Endothelial cell of umbilical vein (primary cell): ENCODE data around the gene SPACA1. TPM values are rescaled to one million over a fixed set of nuclear protein-coding genes. Genes with fewer than 3 reads are reported as not detected.

Experiments
- BruUV-seq: library from RNA; stranded (reverse); fragments of 400-500 nt; replicated peaks from 2 replicates; lab custom pipeline; 2021; lab: Mats Ljungman, UMichigan
- CTCF ChIA-PET: fragments of 300-600, 350-600 bp; sonication (Branson Sonifier 250); formaldehyde crosslinking; loops from one replicate; lab custom pipeline; 2021; ENCODE audit warnings: antibody characterized with exemption, inconsistent platforms; lab: Charles Lee
- POLR2A ChIA-PET: fragments of 300-600, 350-600 bp; sonication (Branson Sonifier 250); formaldehyde crosslinking; loops from one replicate; lab custom pipeline; 2021; ENCODE audit warnings: antibody characterized with exemption, inconsistent platforms; lab: Charles Lee
- DNase-seq: peaks from one replicate; pipeline ENCODE4 v3.0.0-alpha.2; 2011; ENCODE audit warnings: low read depth, low spot score
- FAIRE-seq: peaks from 2 replicates; lab custom pipeline; 2011; peaks lifted over from hg19 to GRCh38; lab: Jason Lieb, UNC
- H2AFZ ChIP-seq: 2 replicates; pipeline ENCODE4 v1.6.0; 2012; ENCODE audit warnings: low read depth, low read length, control low read depth, inconsistent platforms
- H3K27ac ChIP-seq: 2 replicates; pipeline ENCODE4 v1.5.1; 2011; ENCODE audit warnings: low read depth, mild to moderate bottlenecking, control low read depth, low read length, moderate library complexity; ENCODE audit not compliant: insufficient read depth
- H3K27me3 ChIP-seq, 2 experiments: 2 replicates each; pipeline versions ENCODE4 v1.6.0 to v1.6.1; 2011; ENCODE audit warnings: low read length in 2 of 2, mixed read lengths in 1 of 2; ENCODE audit not compliant: control insufficient read depth in 2 of 2, insufficient read depth in 2 of 2
- H3K36me3 ChIP-seq, 2 experiments: 2 replicates in 1 of 2; 3 replicates in 1 of 2; pipeline ENCODE4 v1.5.1; 2011; ENCODE audit warnings: low read length in 2 of 2, mild to moderate bottlenecking in 1 of 2, moderate library complexity in 1 of 2; ENCODE audit not compliant: control insufficient read depth in 2 of 2, insufficient read depth in 2 of 2; ENCODE audit errors: extremely low read depth in 1 of 2
- H3K4me1 ChIP-seq: 3 replicates; pipeline ENCODE4 v1.5.1; 2011; ENCODE audit warnings: mild to moderate bottlenecking, low read length; ENCODE audit not compliant: control insufficient read depth, insufficient read depth; ENCODE audit errors: extremely low read depth
- H3K4me2 ChIP-seq: 2 replicates; pipeline ENCODE4 v1.6.1; 2011; ENCODE audit warnings: low read length, control low read depth, mixed read lengths; ENCODE audit not compliant: insufficient read depth
- H3K4me3 ChIP-seq, 3 experiments: fragments of 200-600 bp in 1 of 3; sonication (generic), shearing (Covaris generic) in 1 of 3; replicated peaks in 1 of 3; 2 replicates each; pipeline ENCODE4 v1.5.1; 2011 to 2016; ENCODE audit warnings: control low read depth in 3 of 3, low read length in 3 of 3, mild to moderate bottlenecking in 2 of 3, inconsistent platforms in 1 of 3, low read depth in 1 of 3, moderate library complexity in 1 of 3; ENCODE audit not compliant: insufficient read depth in 1 of 3
- H3K79me2 ChIP-seq: 2 replicates; pipeline ENCODE4 v1.6.0; 2012; ENCODE audit warnings: low read length, inconsistent platforms; ENCODE audit not compliant: control insufficient read depth, insufficient read depth
- H3K9ac ChIP-seq: replicated peaks from 2 replicates; pipeline ENCODE3; 2011; ENCODE audit warnings: low read length, control low read depth; ENCODE audit not compliant: insufficient read depth; ENCODE audit errors: extremely low read depth
- H3K9me1 ChIP-seq: replicated peaks from 3 replicates; pipeline ENCODE4 v1.6.0; 2011; ENCODE audit warnings: mild to moderate bottlenecking, low read length; ENCODE audit not compliant: control insufficient read depth, insufficient read depth; ENCODE audit errors: extremely low read depth
- H3K9me3 ChIP-seq: replicated peaks from 2 replicates; pipeline ENCODE4 v1.5.1; 2012; ENCODE audit warnings: low read length, inconsistent platforms; ENCODE audit not compliant: control insufficient read depth, insufficient read depth
- H4K20me1 ChIP-seq: replicated peaks from 2 replicates; pipeline ENCODE3; 2011; ENCODE audit warnings: mild to moderate bottlenecking, low read length; ENCODE audit not compliant: control insufficient read depth, insufficient read depth; ENCODE audit errors: extremely low read depth
- EZH2 ChIP-seq: IDR thresholded peaks from 2 replicates; pipeline ENCODE4 v1.6.1; 2012; ENCODE audit warnings: borderline replicate concordance, low read depth, mild to moderate bottlenecking, moderate library complexity, low read length, inconsistent platforms; ENCODE audit not compliant: severe bottlenecking
- FOS ChIP-seq: IDR thresholded peaks from 2 replicates; pipeline ENCODE4 v1.6.1; 2011; ENCODE audit warnings: mild to moderate bottlenecking, low read length, moderate library complexity, borderline replicate concordance; ENCODE audit not compliant: insufficient read depth
- GATA2 ChIP-seq: IDR thresholded peaks from 2 replicates; pipeline ENCODE4 v1.7.0; 2011; ENCODE audit warnings: low read depth, mild to moderate bottlenecking, moderate library complexity, mixed read lengths, low read length; ENCODE audit not compliant: insufficient read length, insufficient read depth
- JUN ChIP-seq: IDR thresholded peaks from 2 replicates; pipeline ENCODE4 v1.6.1; 2011; ENCODE audit warnings: borderline replicate concordance, low read depth; ENCODE audit not compliant: insufficient read length, insufficient read depth
- MYC ChIP-seq: IDR thresholded peaks from one replicate; pipeline ENCODE4 v1.6.1; 2011; ENCODE audit warnings: mild to moderate bottlenecking, low read depth, low read length
- POLR2A ChIP-seq: IDR thresholded peaks from 2 replicates; pipeline ENCODE4 v1.6.1; 2012; ENCODE audit warnings: low read depth, mild to moderate bottlenecking, control low read depth, low read length
- POLR2AphosphoS5 ChIP-seq: IDR thresholded peaks from 2 replicates; pipeline ENCODE4 v1.6.1; 2012; ENCODE audit warnings: low read depth, mild to moderate bottlenecking, control low read depth, low read length, moderate library complexity; ENCODE audit not compliant: insufficient read depth
- dilution Hi-C: fragments of 300-500 bp; cut with MboI; formaldehyde crosslinking; loops from one replicate; pipeline ENCODE4 v1.15.0; 2019; ENCODE audit warnings: low sequenced_read_pairs; ENCODE audit not compliant: extremely low pct_ligation_motif_present
- intact Hi-C: fragments of 100-400 bp; cut with micrococcal nuclease; formaldehyde crosslinking; loops from one replicate; pipeline ENCODE4 v1.10.0; 2022
- polyA plus RNA-seq, 4 experiments: library from polyadenylated mRNA; depleted of rRNA in 3 of 4; stranded (reverse) in 3 of 4; unstranded in 1 of 4; fragments of >200 nt; gene quantifications; 2 replicates each; pipeline versions ENCODE4 v1.2.1 to v1.2.3, GENCODE V29; 2011 to 2012; ENCODE audit warnings: missing spikeins in 1 of 4
- total RNA-seq: library from RNA; stranded (reverse); gene quantifications from 2 replicates; pipeline ENCODE4 v1.2.3, GENCODE V29; 2021
- TF ChIP-seq, protein P1 (sequence below): IDR thresholded peaks from 2 replicates; pipeline ENCODE4 v1.6.1; 2011; ENCODE audit not compliant: insufficient read depth, insufficient read length
- TF ChIP-seq, protein P2 (sequence below), 2 donors: IDR thresholded peaks; 1 replicate in 1 of 2; 2 replicates in 1 of 2; pipeline ENCODE4 v1.5.1; 2011; ENCODE audit warnings: low read length in 2 of 2, mild to moderate bottlenecking in 2 of 2, moderate library complexity in 2 of 2, control low read depth in 1 of 2, inconsistent platforms in 1 of 2, low read depth in 1 of 2; ENCODE audit not compliant: insufficient read depth in 1 of 2; ENCODE audit errors: extremely low read depth in 1 of 2

The SPACA1 gene
- total and polyA plus RNA-seq, 2 donors (not counting 3 experiments of a cell fraction or from before 2014, with no cell fraction given): not detected

DNA sequence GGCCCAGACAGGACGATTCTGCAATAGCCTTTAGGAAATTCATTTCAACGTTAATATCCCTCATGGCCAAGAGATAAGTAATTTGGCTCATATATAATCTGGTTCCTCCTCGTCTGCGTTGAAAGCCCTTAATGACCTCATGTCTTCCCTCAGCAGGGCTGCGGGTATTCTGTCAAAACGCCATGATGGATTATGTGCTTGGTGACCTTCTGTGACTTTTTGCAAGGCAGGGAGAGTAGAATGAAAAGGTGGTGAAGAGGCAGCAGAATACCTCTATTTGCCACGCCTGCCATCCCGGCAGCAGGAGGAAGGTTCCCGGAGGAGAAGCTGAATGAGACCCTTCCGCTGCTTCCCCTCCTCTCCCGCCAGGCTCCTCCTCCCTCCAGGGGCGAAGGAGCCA is 41.1 kb upstream of the SPACA1 start:
- Histone ChIP-seq H3K4me1 (no peaks in the 10 kb centered on the region), H3K9me3 (no peaks in the 10 kb centered on the region), H3K36me3 (no peaks in the 10 kb centered on the region), H3K79me2 (no peaks in the 10 kb centered on the region), H3K4me3 (no peak overlapping the region), H4K20me1 (no peaks in the 10 kb centered on the region), H3K9me1 (no peaks in the 10 kb centered on the region), H3K27me3 (no peaks in the 10 kb centered on the region), H2AFZ (no peak overlapping the region), H3K4me2 (no peak overlapping the region), H3K27ac (no peak overlapping the region), H3K9ac (no peak overlapping the region)
- dilution Hi-C loops (no loop called here), intact Hi-C loops (no loop called here)
- no peak for FAIRE-seq
- TF ChIP-seq GATA2 (no peak), POLR2AphosphoS5 (no peak), JUN (no peak), POLR2A (no peak), EZH2 (no peak), MYC (no peak), FOS (no peak)
- TF ChIP-seq, protein P1, sequence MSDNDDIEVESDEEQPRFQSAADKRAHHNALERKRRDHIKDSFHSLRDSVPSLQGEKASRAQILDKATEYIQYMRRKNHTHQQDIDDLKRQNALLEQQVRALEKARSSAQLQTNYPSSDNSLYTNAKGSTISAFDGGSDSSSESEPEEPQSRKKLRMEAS: no peak
- TF ChIP-seq, protein P2, sequence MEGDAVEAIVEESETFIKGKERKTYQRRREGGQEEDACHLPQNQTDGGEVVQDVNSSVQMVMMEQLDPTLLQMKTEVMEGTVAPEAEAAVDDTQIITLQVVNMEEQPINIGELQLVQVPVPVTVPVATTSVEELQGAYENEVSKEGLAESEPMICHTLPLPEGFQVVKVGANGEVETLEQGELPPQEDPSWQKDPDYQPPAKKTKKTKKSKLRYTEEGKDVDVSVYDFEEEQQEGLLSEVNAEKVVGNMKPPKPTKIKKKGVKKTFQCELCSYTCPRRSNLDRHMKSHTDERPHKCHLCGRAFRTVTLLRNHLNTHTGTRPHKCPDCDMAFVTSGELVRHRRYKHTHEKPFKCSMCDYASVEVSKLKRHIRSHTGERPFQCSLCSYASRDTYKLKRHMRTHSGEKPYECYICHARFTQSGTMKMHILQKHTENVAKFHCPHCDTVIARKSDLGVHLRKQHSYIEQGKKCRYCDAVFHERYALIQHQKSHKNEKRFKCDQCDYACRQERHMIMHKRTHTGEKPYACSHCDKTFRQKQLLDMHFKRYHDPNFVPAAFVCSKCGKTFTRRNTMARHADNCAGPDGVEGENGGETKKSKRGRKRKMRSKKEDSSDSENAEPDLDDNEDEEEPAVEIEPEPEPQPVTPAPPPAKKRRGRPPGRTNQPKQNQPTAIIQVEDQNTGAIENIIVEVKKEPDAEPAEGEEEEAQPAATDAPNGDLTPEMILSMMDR (IDR thresholded peaks at IDR 0.05; ENCODE audit: extremely low read depth in 1 of 2, insufficient read depth in 1 of 2, low read depth in 1 of 2, low read length in 2 of 2): no peak
- POLR2A ChIA-PET: interaction anchor here (0.6 kb wide), 1 partner anchor 486 kb away, joined by 8 read pairs; no protein-coding TSS in a partner anchor
- CTCF ChIA-PET: interaction anchor here (0.6 kb wide), 1 partner anchor 166 kb away, joined by 3 read pairs; no protein-coding TSS in a partner anchor
- BruUV-seq: no TSS peak
- DNase-seq: no peak
